Right forelimb (tissue), 1 donor: ENCODE results near the gene CLTA.
"Not testable (repeated sequence)": the region's sequence is repeated elsewhere in the genome, so short reads cannot be mapped to it uniquely, and the experiment has no call there.

ENCODE experiments used
- DNase-seq: peaks from one replicate; pipeline ENCODE4 v3.0.0-alpha.2; 2018

The CLTA gene

DNA sequence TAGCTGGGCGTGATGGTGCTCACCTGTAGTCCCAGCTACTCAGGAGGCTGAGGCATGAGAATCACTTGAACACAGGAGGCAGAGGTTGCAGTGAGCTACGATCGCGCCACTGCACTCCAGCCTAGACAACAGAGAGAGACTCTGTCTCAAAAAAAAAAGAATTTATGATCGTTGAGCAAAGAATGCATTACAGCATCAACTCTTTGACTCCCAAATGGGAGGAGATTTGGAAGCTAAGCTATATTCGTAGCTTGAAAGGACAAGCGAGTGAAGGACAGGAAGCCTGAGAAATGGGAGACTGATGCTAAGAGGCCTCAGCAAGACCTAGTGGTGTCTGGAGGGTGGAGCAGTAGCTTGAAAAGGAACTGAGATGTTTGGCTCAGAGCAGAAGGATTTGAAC lies 31.8 kb upstream of the CLTA start:
- DNase-seq, result no peak

DNA sequence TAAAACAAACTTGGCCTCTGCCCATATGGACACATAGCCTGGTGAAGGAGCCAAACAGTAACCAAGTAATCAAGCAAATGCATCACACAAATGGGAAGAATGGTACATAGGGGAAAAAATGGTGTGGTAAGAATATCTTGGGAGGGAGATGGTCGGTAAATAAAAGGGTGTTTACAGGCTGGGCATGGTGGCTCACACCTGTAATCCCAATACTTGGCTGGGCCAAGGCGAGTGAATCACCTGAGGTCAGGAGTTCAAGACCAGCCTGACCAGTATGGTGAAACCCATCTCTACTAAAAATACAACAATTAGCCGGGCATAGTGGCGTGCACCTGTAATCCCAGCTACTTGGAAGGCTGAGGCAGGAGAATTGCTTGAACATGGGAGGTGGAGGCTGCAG lies 31.2 kb upstream of the CLTA start:
- DNase-seq, result not testable (repeated sequence)

DNA sequence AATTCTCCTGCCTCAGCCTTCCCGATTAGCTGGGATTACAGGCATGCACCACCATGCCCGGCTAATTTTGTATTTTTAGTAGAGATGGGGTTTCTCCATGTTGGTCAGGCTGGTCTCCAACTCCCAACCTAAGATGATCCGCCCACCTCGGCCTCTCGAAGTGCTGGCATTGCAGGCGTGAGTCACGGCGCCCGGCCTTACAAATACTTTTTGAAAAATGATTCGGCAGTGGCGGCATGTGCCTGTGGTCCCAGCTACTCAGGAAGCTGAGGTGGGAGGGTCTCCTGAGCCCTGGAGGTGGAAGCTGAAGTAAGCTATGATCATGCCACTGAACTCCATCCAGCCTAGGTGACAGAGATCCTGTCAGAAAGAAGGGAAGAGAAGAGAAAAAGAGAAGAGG lies 30.6 kb upstream of the CLTA start:
- DNase-seq, result not testable (repeated sequence)

DNA sequence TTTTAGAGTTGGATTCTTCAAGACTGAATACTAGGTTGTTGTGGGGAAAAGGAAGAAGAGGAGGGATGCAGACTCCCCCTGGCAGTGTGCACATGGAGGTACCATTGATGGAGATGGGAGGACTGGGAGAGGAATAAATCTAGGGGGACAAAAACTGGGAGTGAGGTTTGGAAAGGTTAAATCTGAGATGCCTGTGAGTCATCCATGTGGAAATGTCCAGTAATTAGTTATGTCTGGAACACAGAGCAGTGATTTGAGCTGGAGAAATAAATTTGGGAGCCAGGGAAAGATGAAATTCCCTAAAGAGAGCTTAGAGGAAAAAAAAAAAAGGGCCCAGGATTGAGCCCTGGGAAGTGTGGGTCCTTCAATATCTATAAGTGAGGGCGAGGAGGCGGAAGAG lies 29.5 kb upstream of the CLTA start:
- DNase-seq, result no peak

DNA sequence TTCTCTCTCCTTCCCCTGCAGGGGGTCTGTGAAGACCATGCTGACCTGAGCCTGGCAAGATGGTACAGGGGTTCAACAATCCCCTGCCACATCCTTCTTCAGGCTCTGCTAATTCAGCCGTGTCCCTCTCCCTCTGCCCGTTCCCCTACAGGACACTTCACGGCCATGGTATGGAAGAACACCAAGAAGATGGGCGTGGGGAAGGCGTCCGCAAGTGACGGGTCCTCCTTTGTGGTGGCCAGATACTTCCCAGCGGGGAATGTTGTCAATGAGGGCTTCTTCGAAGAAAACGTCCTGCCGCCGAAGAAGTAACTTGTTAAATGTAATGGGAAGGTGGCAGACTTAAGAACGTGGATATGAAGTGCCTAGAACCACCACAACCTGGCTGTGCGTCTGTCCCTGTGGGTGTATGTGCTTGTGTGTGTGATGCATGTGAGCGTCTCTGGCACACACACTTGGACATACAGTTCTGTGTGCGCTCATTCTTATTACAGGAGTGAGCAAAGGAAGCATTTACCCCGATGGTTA lies 28.4 kb upstream of the CLTA start:
- DNase-seq, result no peak

DNA sequence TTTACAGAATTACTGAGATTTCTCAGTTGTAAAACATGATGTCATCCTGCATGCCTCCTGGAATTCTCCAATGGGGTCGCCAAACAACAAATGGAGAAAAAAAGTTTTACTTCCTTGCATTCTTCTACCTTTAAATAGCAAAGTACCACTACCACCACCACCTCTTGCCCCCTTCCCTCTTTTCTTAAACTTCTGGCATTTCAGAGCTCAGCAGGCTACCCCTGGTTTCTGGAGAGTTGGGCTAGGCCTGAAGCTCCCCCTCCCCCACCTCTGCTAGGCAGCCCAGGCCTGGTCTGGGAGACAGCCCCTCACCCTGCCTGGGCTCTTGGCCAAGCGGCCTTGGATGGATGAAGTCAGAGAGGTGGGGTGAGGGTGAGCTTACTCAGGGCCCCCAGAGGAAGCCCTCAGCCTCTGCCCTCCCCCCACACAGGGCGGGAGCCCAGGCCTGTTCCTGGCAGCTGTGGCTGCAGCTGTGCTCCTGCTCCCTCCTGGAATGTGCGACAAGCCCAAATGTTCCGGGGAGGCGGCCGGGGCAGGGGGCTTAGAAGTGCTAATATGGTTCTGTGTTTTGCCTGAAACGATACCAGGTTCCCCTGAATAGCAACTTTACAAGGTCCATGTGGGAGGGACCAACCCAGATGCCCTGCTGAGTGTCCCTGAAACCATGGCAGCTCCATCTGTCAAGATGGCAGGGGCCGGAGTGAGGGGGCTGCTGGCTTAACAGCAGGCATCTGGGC lies 27.5 kb upstream of the CLTA start:
- peak; percentile 93 for DNase-seq

DNA sequence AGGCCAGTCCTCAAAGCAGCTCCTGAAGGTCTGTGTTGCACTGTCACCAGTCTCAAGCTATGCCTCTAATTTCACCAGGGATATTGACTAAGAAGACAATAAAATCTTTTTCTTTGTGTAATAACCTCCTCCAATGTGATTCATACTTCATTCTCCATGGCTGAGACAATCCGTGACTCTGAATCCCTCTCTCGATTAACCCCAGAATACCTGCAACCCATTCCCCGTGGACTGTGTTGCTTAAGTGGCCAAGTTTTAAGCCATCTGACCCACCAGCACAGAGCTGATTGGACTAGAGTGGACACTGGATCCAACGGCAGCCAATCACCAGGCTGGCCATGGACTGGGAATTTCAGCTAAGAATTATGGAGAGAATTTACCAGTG lies 26.9 kb upstream of the CLTA start:
- DNase-seq, result no peak

DNA sequence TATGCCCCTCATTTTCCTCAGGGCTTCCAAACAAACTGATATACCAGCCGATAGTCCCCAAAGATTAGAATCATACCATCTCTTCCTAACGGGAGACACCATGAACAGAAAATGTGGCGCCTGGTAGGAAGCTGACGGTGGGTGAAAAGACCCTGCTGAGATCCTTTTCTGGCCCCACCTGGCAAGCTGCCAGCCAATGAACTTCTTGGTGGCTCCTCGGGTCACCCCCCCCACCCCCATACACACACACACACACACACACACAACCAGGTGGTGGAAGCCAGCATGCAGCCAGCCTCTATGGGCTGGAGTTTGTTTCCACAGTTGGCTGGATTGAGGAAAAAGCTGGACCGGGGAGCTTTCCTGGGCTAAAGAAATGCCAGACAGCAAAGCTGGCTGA lies 26.3 kb upstream of the CLTA start:
- DNase-seq, result no peak

DNA sequence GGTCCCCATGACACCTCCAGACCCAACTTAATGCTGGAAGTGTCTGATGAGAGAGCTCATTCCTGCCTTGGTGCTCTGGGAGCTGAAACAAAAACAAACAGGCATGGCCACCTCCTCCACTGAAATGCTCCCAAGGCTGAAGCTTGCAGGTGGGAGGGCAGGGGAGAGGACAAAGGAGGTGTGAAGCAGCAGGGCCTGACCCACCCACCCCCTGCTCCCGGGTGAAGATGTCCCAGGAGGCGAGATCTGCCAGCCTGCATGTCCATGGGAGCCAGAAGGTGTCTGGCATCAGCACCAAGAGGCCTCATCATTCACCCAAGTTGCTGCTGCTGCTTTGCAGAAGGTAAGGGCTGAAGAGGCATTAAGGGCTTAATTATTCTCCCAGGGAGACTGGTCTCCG lies 25.7 kb upstream of the CLTA start:
- no peak for DNase-seq

DNA sequence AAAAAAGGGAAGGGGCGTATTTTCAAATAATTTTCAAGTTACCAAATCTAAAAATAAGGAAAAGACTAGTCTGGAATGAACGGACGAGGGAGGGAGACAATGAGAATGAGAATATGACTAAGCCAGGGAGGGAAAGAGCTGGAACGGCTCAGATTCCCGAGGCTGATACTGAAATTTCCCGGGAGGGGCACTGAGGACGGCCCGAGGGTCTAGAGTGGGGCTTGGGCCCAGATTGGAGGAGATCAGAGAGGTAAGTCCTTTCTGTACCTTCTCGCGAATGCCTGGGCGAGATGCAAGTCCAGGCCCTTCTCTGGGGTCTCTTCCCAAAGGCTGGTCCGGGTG lies 24.9 kb upstream of the CLTA start:
- DNase-seq, result no peak

DNA sequence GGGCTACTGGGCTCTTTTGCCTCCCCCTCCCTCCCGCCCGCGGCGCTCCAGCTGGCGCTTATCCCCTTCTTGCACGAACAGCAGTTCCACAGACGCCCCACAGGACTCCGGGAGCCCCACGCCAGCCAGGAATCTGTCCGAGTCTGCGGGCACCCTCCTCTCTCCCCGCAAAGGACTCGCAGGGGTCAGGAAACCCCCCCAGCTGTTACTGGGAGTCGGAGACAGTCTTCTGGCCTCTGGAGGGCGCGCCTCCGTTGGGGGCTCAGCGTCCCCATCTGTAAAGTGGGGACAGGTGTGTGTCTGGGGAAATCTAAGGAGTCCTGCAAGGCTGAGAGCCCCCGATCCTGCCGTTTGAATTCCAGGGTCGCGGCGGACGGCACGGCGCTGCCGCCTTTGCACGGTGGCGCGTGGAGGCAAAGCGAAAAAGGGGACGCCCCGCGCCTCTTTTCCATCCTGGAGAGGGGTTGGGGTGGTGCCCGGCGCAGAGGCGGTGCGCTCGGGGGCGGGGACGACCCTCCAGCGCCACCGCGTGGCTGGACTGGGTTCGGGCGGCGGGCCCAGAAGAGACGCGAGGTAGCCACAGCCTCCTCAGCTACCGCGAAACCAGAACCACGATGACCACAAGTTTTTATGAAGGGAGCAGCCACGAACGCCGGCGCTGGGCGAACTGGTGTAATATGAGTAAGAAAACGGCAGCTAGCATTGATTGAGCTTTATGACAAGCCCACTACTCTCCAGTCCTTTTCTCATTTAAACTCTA lies 24.4 kb upstream of the CLTA start:
- DNase-seq, result peak; percentile 94

DNA sequence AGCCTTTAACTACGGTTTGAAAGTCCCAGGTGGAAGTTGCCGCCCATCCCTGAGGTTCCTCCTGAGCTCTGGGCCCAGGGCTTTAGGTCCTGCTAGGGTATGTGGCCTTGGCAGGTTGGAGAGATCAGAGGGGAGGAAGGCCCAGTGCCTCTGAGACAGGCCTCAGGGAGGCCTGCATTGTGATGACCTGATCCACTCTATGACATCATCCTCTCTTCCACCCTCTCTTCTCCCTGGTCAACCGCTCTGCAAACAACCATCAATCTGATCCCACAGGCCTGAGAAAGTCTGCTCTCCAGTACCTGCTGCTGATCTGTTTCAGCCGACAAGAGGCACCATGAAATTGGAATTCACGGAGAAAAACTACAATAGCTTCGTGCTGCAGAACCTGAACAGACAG lies 21.6 kb upstream of the CLTA start, which contains the start of gene CCIN:
Gene CCIN, plus strand, starts transcription at position 223 of the 400 bp plus-strand sequence. Its CDS starts 115 bp downstream, at position 338.
- no peak for DNase-seq

DNA sequence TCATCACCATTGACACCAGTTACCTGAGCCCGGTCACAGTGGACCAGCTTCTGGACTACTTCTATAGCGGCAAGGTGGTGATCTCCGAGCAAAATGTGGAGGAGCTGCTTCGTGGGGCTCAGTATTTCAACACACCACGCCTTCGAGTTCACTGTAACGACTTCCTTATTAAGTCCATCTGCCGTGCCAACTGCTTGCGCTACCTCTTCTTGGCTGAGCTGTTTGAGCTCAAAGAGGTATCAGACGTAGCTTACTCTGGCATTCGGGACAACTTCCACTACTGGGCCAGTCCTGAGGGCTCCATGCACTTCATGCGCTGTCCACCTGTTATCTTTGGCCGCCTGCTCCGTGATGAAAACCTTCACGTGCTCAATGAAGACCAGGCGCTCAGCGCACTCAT lies 21.0 kb upstream of the CLTA start:
- no peak for DNase-seq

DNA sequence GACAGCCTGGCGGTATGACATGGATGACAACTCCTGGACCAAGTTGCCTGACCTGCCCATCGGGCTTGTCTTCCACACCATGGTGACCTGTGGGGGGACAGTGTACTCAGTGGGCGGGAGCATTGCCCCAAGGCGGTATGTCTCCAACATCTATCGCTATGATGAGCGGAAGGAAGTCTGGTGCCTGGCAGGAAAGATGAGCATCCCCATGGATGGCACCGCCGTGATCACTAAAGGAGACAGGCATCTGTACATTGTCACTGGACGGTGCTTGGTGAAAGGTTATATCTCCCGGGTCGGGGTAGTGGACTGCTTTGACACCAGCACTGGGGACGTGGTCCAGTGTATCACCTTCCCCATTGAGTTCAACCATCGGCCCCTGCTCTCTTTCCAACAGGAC lies 20.2 kb upstream of the CLTA start:
- DNase-seq, result no peak

DNA sequence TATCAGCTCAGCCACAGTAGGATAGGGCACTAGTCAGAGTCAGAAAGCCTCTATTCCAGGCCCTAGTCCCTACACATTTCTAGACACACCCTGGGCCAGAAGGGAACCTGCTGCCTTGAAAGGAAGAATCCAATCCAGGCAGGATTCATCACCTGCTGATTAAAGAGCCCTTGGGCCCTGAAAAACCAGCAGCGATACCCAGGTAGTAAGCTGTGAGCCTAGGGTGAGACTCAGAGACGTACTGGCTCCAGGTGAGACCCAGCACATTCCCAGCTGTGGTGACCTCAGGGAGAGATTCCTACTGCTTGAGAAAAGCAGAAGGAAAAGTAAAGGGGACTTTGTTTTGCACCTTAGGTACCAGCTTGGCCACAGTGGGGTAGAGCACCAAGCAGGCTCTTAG lies 16.9 kb upstream of the CLTA start:
- no peak for DNase-seq

DNA sequence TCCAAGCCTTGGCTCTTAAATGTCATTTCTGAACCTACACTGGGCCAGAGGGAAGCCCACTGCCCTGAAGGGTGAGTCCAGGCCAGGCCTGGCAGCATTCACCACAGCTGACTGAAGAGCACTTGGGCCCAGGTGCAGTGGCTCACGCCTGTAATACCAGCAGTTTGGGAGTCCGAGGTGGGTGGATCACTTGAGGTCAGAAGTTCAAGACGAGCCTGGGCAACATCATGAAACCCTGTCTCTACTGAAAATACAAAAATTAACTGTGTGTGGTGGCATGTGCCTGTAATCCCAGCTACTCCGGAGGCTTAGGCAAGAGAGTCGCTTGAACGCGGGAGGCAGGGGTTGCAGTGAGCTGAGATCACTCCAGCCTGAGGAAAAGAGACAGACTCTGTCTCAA lies 16.4 kb upstream of the CLTA start:
- DNase-seq, result no peak

DNA sequence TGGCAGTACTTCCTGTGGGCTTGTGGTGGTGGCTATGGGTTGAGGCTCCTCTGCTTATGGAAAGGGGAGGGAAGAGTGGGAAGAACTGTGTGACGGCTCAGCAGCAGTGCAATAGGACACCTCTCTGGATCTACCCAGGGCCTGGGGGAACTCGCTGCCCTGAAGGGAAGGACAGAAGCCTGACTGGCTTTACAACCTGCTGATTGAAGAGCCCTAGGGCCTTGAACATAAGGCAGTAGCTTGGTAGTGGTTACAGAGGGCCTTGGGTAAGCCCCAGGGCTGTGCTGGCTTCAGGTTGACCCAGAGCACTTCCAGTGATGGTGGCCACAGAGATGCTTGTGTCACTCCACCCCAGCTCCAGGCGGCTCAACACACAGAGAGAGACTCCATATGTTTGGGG lies 16.0 kb upstream of the CLTA start:
- no peak for DNase-seq

DNA sequence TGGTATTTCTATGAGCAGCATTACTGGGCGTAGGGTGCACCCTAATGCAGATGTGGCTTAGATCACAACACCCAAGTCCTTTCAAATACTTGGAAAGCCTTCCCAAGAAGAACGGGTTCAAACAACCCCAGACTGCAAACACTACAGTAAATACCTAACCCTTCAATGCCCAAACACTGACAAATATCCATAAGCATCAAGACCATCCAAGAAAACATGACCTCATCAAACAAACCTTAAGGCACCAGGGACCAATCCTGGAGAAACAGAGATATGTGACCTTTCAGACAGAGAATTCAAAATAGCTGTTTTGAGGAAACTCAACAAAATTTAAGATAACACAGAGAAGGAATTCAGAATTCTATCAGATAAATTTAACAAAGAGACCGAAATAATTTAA lies 15.5 kb upstream of the CLTA start:
- DNase-seq, result not testable (repeated sequence)

DNA sequence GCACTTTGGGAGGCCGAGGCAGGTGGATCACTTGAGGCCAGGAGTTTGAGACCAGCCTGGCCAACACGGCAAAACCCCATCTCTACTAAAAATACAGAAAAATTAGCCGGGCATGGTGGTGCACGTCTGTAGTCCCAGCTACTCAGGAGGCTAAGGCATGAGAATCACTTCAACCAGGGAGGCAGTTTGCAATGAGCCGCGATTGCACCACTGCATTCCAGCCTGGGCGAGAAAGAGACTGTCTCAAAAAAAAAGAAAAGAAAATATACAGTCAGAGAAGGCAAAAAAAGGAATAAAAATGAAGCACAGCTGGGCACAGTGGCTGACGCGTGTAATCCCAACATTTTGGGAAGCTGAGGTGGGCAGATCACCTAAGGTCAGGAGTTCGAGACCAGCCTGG lies 14.2 kb upstream of the CLTA start:
- DNase-seq, result not testable (repeated sequence)

DNA sequence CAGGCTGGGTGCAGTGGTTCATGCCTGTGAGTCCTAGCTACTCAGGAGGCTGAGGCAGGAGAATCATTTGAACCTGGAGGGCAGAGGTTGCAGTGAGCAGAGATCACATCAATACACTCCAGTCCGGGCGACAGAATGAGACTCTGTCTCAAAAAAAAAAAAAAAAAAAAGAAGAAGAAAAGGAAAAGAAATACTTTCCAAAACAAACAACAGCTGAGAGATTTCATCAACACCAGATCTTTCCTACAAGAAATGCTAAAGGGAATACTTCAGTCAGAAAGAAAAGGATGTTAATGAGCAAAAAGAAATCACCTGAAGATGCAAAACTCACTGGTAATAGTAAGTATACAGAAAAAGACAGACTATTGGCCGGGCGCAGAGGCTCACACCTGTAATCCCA lies 13.2 kb upstream of the CLTA start:
- no peak for DNase-seq

DNA sequence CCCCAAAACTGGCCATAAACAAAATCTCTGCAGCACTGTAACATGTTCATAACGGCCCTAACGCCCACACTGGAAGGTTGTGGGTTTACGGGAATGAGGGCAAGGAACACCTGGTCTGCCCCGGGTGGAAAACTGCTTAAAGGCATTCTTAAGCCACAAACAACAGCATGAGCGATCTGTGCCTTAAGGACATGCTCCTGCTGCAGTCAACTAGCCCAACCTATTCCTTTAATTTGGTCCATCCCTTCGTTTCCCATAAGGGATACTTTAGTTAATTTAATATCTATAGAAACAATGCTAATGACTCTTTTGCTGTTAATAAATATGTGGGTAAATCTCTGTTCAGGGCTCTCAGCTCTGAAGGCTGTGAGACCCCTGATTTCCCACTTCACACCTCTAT lies 10.5 kb upstream of the CLTA start:
- not testable (repeated sequence) for DNase-seq

DNA sequence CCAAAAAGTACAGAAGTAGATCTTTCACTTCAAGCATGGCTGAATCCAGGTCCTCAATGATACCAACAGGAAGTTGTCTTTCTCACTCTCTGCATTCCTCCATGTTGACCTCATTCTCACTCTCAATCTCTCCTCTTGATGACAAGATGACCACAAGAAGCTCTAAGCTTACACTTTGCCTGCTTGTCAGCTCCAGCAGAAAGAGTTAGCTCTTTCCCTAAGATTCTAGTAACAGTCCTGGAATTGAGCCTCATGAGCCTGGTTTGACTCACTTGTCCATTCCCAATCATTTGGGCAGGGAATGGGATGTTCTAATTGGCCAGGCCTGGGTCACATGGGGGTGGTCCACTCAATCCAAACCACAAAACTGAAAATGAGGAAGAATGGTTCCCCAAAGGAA lies 3.3 kb upstream of the CLTA start:
- no peak for DNase-seq

DNA sequence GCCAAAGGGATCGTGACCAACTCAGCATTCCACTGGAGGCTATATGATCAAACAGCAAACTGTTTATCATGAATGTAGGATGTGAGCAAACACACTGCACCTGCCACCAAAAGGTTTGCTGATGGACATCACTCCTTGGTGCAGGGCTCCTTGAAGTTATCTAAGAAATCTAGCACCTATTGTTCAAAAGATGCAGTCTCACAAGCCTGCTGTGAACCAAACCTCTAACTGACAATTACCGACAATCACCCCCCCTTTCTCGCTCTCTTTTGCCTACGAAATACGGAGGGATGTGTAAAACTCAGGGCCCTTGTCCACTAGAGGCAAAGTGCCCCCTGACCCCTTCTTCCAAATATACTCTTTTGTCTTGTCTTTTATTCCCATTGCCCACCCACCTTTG lies 2.5 kb upstream of the CLTA start:
- DNase-seq, result no peak

DNA sequence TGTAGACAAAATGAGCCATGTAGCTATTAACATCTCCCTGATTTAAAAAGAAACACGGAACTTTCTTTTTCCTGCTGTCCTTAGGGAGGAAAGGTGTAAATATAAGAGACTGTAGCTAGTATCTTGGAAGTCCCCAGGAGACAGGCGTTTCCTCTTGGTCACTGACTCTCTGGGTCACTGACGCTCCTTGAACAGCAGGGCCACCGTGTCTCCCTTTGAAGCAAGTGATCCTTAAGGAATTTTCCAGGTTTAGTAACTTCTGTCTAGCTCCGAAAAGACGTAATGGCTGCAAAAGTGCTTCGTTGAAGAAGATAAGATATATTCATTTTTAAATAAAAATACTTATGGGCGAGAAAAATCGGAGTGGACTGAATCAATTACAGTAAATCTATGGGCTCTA lies 745 bp upstream of the CLTA start:
- DNase-seq, result no peak

DNA sequence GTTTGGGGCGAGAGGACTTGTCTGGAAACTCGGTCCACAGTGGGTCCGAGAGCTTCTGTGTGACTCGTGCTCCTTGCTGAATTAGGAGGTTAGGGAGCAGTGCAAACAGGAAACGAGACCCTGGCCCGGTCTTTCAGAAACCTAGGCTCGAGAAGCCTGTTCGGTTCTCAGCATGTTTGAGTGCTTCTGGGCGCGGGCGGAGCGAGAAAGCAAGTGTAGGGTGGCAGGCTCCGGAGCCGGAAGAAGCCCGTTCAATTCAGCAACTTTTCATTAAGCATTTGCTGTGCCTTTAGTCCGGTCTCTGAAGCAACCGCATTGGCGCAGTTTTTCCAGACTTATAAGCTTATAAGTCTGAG lies 547 bp downstream of the CLTA start:
- DNase-seq, result no peak
